Inflammatory macrophage (primary cell): Measurements from ENCODE around the gene EARS2.
A peak's percentile ranks its signal among the peaks of the same experiment; 100 is the strongest.
"Not testable (repeated sequence)": the region's sequence is repeated elsewhere in the genome, so short reads cannot be mapped to it uniquely, and the experiment has no call there.

ENCODE experiments used
- DNase-seq, 2 donors: peaks; one replicate each; pipeline ENCODE4 v3.0.0-alpha.2; 2020 to 2022

The EARS2 gene

GRCh38 chr16:23566724-23567123 lies 9.6 kb upstream of the EARS2 start:
- no peak for DNase-seq

GRCh38 chr16:23564575-23565363 lies 7.6 kb upstream of the EARS2 start:
- no peak for DNase-seq

GRCh38 chr16:23563186-23563585 lies 6.0 kb upstream of the EARS2 start:
- no peak for DNase-seq

GRCh38 chr16:23562505-23562904 lies 5.4 kb upstream of the EARS2 start:
- DNase-seq = no peak

GRCh38 chr16:23561586-23561985 lies 4.4 kb upstream of the EARS2 start:
- DNase-seq = no peak

GRCh38 chr16:23557779-23558702 lies 891 bp upstream of the EARS2 start:
- DNase-seq = peak in 1 of 2 donors; percentile 40

- no peak for DNase-seq
Observed at GRCh38 chr16:23554536-23554935, 2.6 kb downstream of the EARS2 start.

GRCh38 chr16:23552161-23552560 lies 5.0 kb downstream of the EARS2 start:
- no peak for DNase-seq

- DNase-seq = no peak
Observed at GRCh38 chr16:23549938-23550337, 7.2 kb downstream of the EARS2 start.

GRCh38 chr16:23544436-23544835 lies 12.7 kb downstream of the EARS2 start:
- DNase-seq = no peak

GRCh38 chr16:23540817-23541178 lies 16.4 kb downstream of the EARS2 start:
- DNase-seq = not testable (repeated sequence)

- no peak for DNase-seq
Observed at GRCh38 chr16:23539984-23540816, 16.9 kb downstream of the EARS2 start.

GRCh38 chr16:23538919-23539278 lies 18.3 kb downstream of the EARS2 start:
- DNase-seq = no peak

GRCh38 chr16:23537390-23537789 lies 19.8 kb downstream of the EARS2 start:
- no peak for DNase-seq

GRCh38 chr16:23535901-23536300 lies 21.2 kb downstream of the EARS2 start:
- no peak for DNase-seq

GRCh38 chr16:23534868-23535860 lies 22.0 kb downstream of the EARS2 start:
- no peak for DNase-seq

- no peak for DNase-seq
Observed at GRCh38 chr16:23532448-23532847, 24.7 kb downstream of the EARS2 start.

GRCh38 chr16:23530062-23530461 lies 27.1 kb downstream of the EARS2 start:
- no peak for DNase-seq

GRCh38 chr16:23528644-23529310 lies 28.4 kb downstream of the EARS2 start:
- DNase-seq = peak; percentile 85 to 86

- DNase-seq = no peak
Observed at GRCh38 chr16:23527961-23528643, 29.0 kb downstream of the EARS2 start.
